A549 (cell line): ENCODE measurements around the gene LRRC3. TPM values are rescaled to one million over a fixed set of nuclear protein-coding genes. Genes with fewer than 3 reads are reported as not detected.
A peak's percentile ranks its signal among the peaks of the same experiment; 100 is the strongest.

Source experiments
- ATAC-seq, 2 experiments: fragments of 200-7000 bp in 1 of 2; fragments of >200 bp in 1 of 2; cut with Nextera tagmentation in 1 of 2; cut with Tn5 transposase in 1 of 2; 3 replicates each; pipeline versions ENCODE4 v1.8.0 to v1.9.1; 2018 to 2020; ENCODE audit warnings: mild to moderate bottlenecking in 1 of 2, moderate library complexity in 1 of 2
- CTCF ChIA-PET: fragments of 300-600 bp; sonication (Branson Sonifier 250); formaldehyde crosslinking; extraction: SDS; loops from one replicate; lab custom pipeline; 2021; ENCODE audit warnings: antibody characterized with exemption, inconsistent platforms; lab: Yijun Ruan, JAX
- POLR2A ChIA-PET: fragments of 350-600 bp; formaldehyde crosslinking; extraction: SDS; loops from one replicate; lab custom pipeline; 2021; ENCODE audit warnings: antibody characterized with exemption, inconsistent platforms; lab: Yijun Ruan, JAX
- DNase-seq, 2 experiments: peaks; one replicate each; pipeline versions ENCODE4 v3.0.0 to v3.0.0-alpha.2; 2011 to 2016; ENCODE audit warnings: low read depth in 1 of 2, low spot score in 1 of 2
- FAIRE-seq: peaks from 2 replicates; lab custom pipeline; 2011; peaks lifted over from hg19 to GRCh38; lab: Jason Lieb, UNC
- H3K27ac ChIP-seq, 2 experiments: fragments of >200 bp; sonication (Bioruptor Twin); formaldehyde crosslinking; 3 replicates each; pipeline ENCODE4 v1.5.1; 2016 to 2017
- H3K4me1 ChIP-seq: fragments of >200 bp; sonication (Bioruptor Twin); formaldehyde crosslinking; 3 replicates; pipeline ENCODE4 v1.6.1; 2016
- H3K4me2 ChIP-seq: fragments of >200 bp; sonication (Bioruptor Twin); formaldehyde crosslinking; 3 replicates; pipeline ENCODE4 v1.6.1; 2016
- H3K4me3 ChIP-seq: fragments of >200 bp; sonication (Bioruptor Twin); formaldehyde crosslinking; 3 replicates; pipeline ENCODE4 v1.5.1; 2016
- H3K9me3 ChIP-seq: fragments of >200 bp; sonication (Bioruptor Twin); formaldehyde crosslinking; 3 replicates; pipeline ENCODE4 v1.6.1; 2016
- CBX8 ChIP-seq: fragments of 200-600 bp; sonication (generic); IDR thresholded peaks from 2 replicates; pipeline ENCODE4 v1.6.1; 2016
- CHD2 ChIP-seq: fragments of 150-350 bp; IDR thresholded peaks from 2 replicates; pipeline ENCODE4 v1.6.1; 2014; ENCODE audit warnings: low read length; ENCODE audit not compliant: partially characterized antibody
- CHD4 ChIP-seq: fragments of 200-600 bp; sonication (generic); IDR thresholded peaks from 2 replicates; pipeline ENCODE4 v1.6.1; 2016; ENCODE audit warnings: antibody characterized with exemption, mild to moderate bottlenecking, borderline replicate concordance
- EHF ChIP-seq: fragments of 250-450 bp; sonication (Bioruptor Pico); IDR thresholded peaks from 2 replicates; pipeline ENCODE4 v1.5.0; 2020; ENCODE audit warnings: mild to moderate bottlenecking
- EP300 ChIP-seq, 2 experiments: fragments of >200 bp; sonication (Bioruptor Twin); formaldehyde crosslinking; IDR thresholded peaks; 2 replicates in 1 of 2; 3 replicates in 1 of 2; pipeline ENCODE4 v1.6.1; 2016 to 2017
- FOSL2 ChIP-seq, 2 experiments: fragments of 450-650 bp in 1 of 2; fragments of >200 bp in 1 of 2; sonication (Bioruptor Twin) in 1 of 2; formaldehyde crosslinking; IDR thresholded peaks; 2 replicates each; pipeline versions ENCODE4 v1.5.0 to v1.6.1; 2016 to 2020; ENCODE audit warnings: mild to moderate bottlenecking in 1 of 2, moderate library complexity in 1 of 2
- HEYL ChIP-seq: fragments of 250-450 bp; sonication (Bioruptor Pico); IDR thresholded peaks from 2 replicates; pipeline ENCODE4 v1.8.0; 2021; ENCODE audit warnings: mild to moderate bottlenecking, moderate library complexity
- HOXA7 ChIP-seq: fragments of 250-450 bp; sonication (Bioruptor Pico); IDR thresholded peaks from 2 replicates; pipeline ENCODE4 v1.5.0; 2020; ENCODE audit warnings: mild to moderate bottlenecking, moderate library complexity
- HOXB5 ChIP-seq: fragments of 250-450 bp; sonication (Bioruptor Pico); IDR thresholded peaks from 2 replicates; pipeline ENCODE4 v1.5.0; 2020; ENCODE audit warnings: mild to moderate bottlenecking, moderate library complexity
- KDM1A ChIP-seq: fragments of 200-600 bp; sonication (generic); IDR thresholded peaks from 2 replicates; pipeline ENCODE4 v1.6.1; 2016; ENCODE audit warnings: low read depth, mild to moderate bottlenecking
- KDM5A ChIP-seq: fragments of 200-600 bp; sonication (generic); IDR thresholded peaks from 2 replicates; pipeline ENCODE4 v1.6.1; 2016; ENCODE audit warnings: antibody characterized with exemption, mild to moderate bottlenecking
- MAFK ChIP-seq: fragments of 450-650 bp; IDR thresholded peaks from 2 replicates; pipeline ENCODE4 v1.6.1; 2014; ENCODE audit not compliant: partially characterized antibody
- MYC ChIP-seq: IDR thresholded peaks from 2 replicates; pipeline ENCODE4 v1.6.1; 2012; ENCODE audit warnings: mild to moderate bottlenecking, inconsistent platforms, low read length, improper control_type of control experiment, borderline replicate concordance
- SMC3 ChIP-seq: fragments of >200 bp; sonication (Bioruptor Twin); formaldehyde crosslinking; IDR thresholded peaks from 3 replicates; pipeline ENCODE4 v1.6.1; 2018; ENCODE audit warnings: inconsistent platforms
- SREBF2 ChIP-seq: fragments of 450-650 bp; IDR thresholded peaks from 2 replicates; pipeline ENCODE4 v1.6.1; 2014; ENCODE audit warnings: mild to moderate bottlenecking, moderate library complexity
- TP53 ChIP-seq: fragments of 250-450 bp; sonication (Bioruptor Pico); IDR thresholded peaks from 2 replicates; pipeline ENCODE4 v1.5.0; 2021; ENCODE audit warnings: mild to moderate bottlenecking, moderate library complexity
- ZC3H11A ChIP-seq: fragments of 450-650 bp; IDR thresholded peaks from 2 replicates; pipeline ENCODE4 v1.6.1; 2014; ENCODE audit warnings: antibody characterized with exemption, mild to moderate bottlenecking
- ZFP36 ChIP-seq: fragments of 450-650 bp; IDR thresholded peaks from 2 replicates; pipeline ENCODE4 v1.6.1; 2014; ENCODE audit warnings: borderline replicate concordance; ENCODE audit not compliant: partially characterized antibody
- WGBS: methylation state at CpG from one replicate; pipeline ENCODE4 v1.1.6; 2017; ENCODE audit errors: missing lambda C conversion rate; 5-methylcytosine and 5-hydroxymethylcytosine counted together
- polyA plus RNA-seq, 4 experiments: library from polyadenylated mRNA; depleted of rRNA in 3 of 4; stranded (reverse); fragments of >200 nt; fragmentation: RNase III in 1 of 4; extraction: RNeasy Plus Mini Kit Qiagen cat#74134 plus additional on column Dnase treatment in 1 of 4; gene quantifications; 2 replicates in 3 of 4; 3 replicates in 1 of 4; pipeline ENCODE4 v1.2.3, GENCODE V29; 2011 to 2017
- TF ChIP-seq, protein P1 (sequence below): fragments of 250-450 bp; sonication (Bioruptor Pico); IDR thresholded peaks from 2 replicates; pipeline ENCODE4 v1.5.0; 2021; ENCODE audit warnings: mild to moderate bottlenecking, moderate library complexity, borderline replicate concordance
- TF ChIP-seq, protein P2 (sequence below): IDR thresholded peaks from 2 replicates; pipeline ENCODE4 v1.6.1; 2012; ENCODE audit warnings: low read depth, borderline replicate concordance
- TF ChIP-seq, protein P3 (sequence below): IDR thresholded peaks from 2 replicates; pipeline ENCODE4 v1.6.1; 2012

LRRC3 gene
- polyA plus RNA-seq, 2 of the 4 experiments (the other 2 are of a cell fraction) = 0.59 to 1.1 TPM

DNA sequence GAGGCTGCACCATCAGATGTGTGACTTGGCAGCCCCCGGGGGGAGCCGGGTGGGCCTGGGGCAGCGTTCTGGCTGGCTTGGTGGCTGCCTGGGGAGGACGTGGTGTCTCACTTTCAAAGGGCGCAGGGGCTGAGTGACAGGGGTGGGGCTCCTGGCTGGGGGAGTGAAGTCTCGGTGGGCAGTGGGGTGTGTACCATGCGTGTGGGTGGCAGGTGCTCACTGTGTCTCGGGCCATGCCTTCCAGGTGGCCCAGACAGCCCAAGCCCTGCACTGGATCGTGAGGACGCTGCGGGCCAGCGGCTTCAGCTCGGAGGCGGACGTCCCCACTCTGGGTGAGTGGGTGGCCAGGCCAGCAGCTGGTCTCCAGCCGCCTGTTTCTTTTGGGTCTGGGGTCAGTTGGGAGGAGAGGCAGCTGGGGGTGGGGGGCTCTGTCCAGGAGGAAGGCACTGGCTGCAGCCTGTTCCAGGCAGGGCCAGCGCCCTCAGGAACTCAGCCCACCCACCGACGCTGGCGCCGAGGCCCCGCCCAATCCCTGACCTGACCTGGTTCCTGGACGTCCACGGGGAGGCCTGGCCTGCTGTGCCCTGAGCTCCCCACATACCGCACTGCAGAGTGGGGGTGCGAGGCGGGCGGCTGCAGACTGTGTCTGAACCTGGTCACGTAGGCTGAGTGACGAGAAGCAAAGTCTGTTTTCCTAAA is 30.6 kb upstream of the LRRC3 start:
- WGBS = no CpG with 5 or more reads among the region's 30 CpGs
- DNase-seq (no peak), ATAC-seq (peak; percentile 30 to 55; a peak in 4 of 6 replicates), FAIRE-seq (no peak)
- Histone ChIP-seq H3K4me1 (no peaks in the 10 kb centered on the region), H3K4me3 (peak overlapping the region; percentile 48), H3K4me2 (peak overlapping the region; percentile 72), H3K27ac (peak overlapping the region; percentile 78 to 86), H3K9me3 (0 out of 3 replicates have a peak, but pooled peaks cover 6% of the 10 kb centered on the region)
- POLR2A ChIA-PET = no interaction called here
- no peak for TF ChIP-seq KDM5A
- no peak for TF ChIP-seq HOXA7 (CRISPR knock-in tag)
- CTCF ChIA-PET = no interaction called here

DNA sequence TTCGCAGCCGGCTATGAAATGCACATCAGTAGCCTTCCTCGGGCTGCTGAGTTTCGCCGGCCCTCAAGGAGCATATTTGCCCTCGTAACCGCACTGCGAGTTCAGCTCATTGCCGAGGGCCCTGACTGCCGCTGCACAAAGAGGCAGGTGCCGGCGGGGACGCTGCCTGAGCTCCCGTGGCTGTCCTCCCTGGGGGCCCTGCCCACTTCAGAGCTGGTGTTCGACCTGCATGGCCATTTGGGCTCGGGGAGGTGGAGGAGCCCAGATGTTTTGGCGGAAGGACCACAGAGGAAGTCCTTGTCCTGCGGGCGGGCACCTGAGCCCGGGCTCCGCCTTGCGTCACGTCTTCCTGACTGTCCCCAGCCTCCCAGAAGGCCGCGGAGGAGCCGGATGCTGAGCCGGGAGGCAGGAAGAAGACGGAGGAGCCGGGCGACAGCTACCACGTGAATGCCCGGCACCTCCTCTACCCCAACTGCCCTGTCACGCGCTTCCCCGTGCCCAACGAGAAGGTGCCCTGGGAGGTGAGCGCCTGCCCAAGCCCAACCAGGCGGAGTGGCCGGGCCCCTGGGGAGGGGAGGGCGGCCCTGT is 29.9 kb upstream of the LRRC3 start:
- FAIRE-seq (no peak), DNase-seq (peak in 1 of 2 experiments; percentile 39), ATAC-seq (peak; percentile 67 to 77; a peak in 5 of 6 replicates)
- Histone ChIP-seq H3K4me1 (no peaks in the 10 kb centered on the region), H3K9me3 (0 out of 3 replicates have a peak, but pooled peaks cover 6% of the 10 kb centered on the region), H3K27ac (peak overlapping the region; percentile 78 to 86), H3K4me3 (peak overlapping the region; percentile 48), H3K4me2 (peak overlapping the region; percentile 72)
- POLR2A ChIA-PET = no interaction called here
- 35% methylated on average over 23 of the region's 40 CpGs for WGBS
- CTCF ChIA-PET = no interaction called here
- TF ChIP-seq CHD2 = no peak
- TF ChIP-seq, protein P1, sequence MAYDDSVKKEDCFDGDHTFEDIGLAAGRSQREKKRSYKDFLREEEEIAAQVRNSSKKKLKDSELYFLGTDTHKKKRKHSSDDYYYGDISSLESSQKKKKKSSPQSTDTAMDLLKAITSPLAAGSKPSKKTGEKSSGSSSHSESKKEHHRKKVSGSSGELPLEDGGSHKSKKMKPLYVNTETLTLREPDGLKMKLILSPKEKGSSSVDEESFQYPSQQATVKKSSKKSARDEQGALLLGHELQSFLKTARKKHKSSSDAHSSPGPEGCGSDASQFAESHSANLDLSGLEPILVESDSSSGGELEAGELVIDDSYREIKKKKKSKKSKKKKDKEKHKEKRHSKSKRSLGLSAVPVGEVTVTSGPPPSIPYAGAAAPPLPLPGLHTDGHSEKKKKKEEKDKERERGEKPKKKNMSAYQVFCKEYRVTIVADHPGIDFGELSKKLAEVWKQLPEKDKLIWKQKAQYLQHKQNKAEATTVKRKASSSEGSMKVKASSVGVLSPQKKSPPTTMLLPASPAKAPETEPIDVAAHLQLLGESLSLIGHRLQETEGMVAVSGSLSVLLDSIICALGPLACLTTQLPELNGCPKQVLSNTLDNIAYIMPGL = no peak
- TF ChIP-seq, protein P2, sequence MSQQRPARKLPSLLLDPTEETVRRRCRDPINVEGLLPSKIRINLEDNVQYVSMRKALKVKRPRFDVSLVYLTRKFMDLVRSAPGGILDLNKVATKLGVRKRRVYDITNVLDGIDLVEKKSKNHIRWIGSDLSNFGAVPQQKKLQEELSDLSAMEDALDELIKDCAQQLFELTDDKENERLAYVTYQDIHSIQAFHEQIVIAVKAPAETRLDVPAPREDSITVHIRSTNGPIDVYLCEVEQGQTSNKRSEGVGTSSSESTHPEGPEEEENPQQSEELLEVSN = 0 out of 2 replicates have a peak, but pooled peaks have one; percentile 35
- TF ChIP-seq, protein P3, sequence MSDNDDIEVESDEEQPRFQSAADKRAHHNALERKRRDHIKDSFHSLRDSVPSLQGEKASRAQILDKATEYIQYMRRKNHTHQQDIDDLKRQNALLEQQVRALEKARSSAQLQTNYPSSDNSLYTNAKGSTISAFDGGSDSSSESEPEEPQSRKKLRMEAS = peak; percentile 24; the same call in 1 of the 2 replicates

DNA sequence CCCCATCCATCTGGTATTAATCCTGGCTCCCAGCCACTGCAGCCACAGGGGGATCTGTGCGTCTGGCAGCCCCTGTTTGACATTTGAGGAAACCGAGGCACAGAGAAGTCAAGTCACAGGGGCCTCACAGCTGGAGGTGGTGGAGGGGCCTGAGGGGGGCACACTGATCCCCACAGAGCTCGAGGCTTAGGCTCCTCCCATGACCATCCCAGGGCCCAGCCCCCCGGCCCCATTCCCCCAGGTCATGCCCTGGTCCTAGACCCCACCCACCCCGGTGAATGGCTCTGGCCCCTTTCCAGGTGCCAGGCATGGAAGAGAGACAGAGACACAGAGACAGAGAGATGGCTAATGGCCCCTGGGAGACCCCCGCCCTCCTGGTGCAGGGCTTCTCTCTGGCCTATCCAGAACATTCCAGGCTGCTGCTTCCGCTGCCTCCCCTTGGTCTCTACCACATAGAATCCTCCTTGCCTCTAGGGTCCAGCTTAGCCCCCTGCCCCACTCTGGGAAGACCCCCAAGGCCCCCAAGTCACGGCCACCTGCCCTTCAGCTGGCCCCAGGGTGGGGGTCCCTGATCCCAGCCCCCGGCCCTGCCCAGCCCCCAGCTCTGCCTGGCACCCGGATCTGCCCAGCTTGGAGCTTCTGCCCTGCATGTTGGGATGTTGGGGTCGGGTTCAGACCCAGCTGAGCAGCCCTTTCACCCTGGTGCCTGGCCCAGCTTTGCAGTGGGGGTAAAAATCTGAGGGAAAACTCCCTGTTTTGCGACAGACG is 29.2 kb upstream of the LRRC3 start:
- TF ChIP-seq EHF (no peak), HEYL (CRISPR knock-in tag) (no peak), SMC3 (no peak), CHD2 (no peak), ZC3H11A (no peak), CHD4 (no peak), KDM1A (no peak), MAFK (no peak), EP300 (IDR thresholded peaks at IDR 0.05) (no peak), HOXB5 (CRISPR knock-in tag) (no peak), ZFP36 (no peak), FOSL2 (IDR thresholded peaks at IDR 0.05) (no peak), FOSL2 (CRISPR knock-in tag; IDR thresholded peaks at IDR 0.05) (no peak), MYC (no peak), TP53 (CRISPR knock-in tag) (no peak), SREBF2 (no peak), CBX8 (no peak)
- peak overlapping the region; percentile 72 for H3K4me2 ChIP-seq
- peak overlapping the region; percentile 78 to 86 for H3K27ac ChIP-seq
- ChIA-PET POLR2A (no interaction called here), CTCF (no interaction called here)
- H3K9me3 ChIP-seq = 0 out of 3 replicates have a peak, but pooled peaks cover 6% of the 10 kb centered on the region
- ATAC-seq = peak in 1 of 2 experiments; percentile 25; a peak in 3 of 6 replicates
- DNase-seq = no peak
- 63% methylated on average over 4 of the region's 13 CpGs for WGBS
- H3K4me3 ChIP-seq = peak overlapping the region; percentile 48
- H3K4me1 ChIP-seq = no peaks in the 10 kb centered on the region
- no peak for FAIRE-seq
